DOHH2 (cell line): ENCODE measurements around the gene DIP2C.

Experiments used
- EZH2phosphoT487 ChIP-seq: fragments of 200-600 bp; sonication (generic); IDR thresholded peaks from 2 replicates; pipeline ENCODE4 v1.6.1; 2017; ENCODE audit warnings: borderline replicate concordance, mild to moderate bottlenecking, antibody characterized with exemption, low read length, moderate library complexity, mixed read lengths
- TF ChIP-seq, protein P1 (sequence below): fragments of 200-600 bp; sonication (generic); IDR thresholded peaks from one replicate; pipeline ENCODE4 v1.5.1; 2014; ENCODE audit warnings: antibody characterized with exemption, mild to moderate bottlenecking, low read depth, low read length; ENCODE audit not compliant: poor library complexity, severe bottlenecking

DNA sequence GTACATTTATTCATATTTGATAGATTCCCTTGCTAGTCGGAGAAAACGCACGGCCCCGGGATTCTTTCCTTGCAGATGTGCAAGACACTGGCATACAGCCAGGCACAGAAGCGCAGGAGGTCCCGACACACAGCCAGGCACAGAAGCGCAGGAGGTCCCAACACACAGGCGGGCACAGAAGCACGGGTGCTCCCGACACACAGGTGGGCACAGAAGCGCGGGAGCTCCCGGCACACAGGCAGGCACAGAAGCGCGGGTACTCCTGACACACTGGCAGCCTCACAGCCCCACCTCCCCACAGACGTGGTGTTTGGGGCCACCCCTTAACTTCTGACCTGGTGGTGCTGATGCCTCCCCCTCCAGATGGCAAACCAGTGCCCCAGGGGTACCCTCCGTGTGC is 316.9 kb downstream of the DIP2C start:
- TF ChIP-seq, protein P1, sequence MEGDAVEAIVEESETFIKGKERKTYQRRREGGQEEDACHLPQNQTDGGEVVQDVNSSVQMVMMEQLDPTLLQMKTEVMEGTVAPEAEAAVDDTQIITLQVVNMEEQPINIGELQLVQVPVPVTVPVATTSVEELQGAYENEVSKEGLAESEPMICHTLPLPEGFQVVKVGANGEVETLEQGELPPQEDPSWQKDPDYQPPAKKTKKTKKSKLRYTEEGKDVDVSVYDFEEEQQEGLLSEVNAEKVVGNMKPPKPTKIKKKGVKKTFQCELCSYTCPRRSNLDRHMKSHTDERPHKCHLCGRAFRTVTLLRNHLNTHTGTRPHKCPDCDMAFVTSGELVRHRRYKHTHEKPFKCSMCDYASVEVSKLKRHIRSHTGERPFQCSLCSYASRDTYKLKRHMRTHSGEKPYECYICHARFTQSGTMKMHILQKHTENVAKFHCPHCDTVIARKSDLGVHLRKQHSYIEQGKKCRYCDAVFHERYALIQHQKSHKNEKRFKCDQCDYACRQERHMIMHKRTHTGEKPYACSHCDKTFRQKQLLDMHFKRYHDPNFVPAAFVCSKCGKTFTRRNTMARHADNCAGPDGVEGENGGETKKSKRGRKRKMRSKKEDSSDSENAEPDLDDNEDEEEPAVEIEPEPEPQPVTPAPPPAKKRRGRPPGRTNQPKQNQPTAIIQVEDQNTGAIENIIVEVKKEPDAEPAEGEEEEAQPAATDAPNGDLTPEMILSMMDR = no peak
- TF ChIP-seq EZH2phosphoT487 = no peak
